Stimulated activated naive B cell treated with anti-CD40 and anti-IgM and Interleukin-4, amounts not matched to agents 10 μg/mL and 1 μg/mL and 100 μg/mL, for 72 hours (primary cell): Measurements from ENCODE around the gene WDR59.
"Not testable (repeated sequence)": the region's sequence is repeated elsewhere in the genome, so short reads cannot be mapped to it uniquely, and the experiment has no call there.

Experiments
- ATAC-seq, 2 donors: fragments of 150-1000 bp; cut with Tn5 transposase; replicated peaks; 2 replicates each; pipeline ENCODE4 v1.10.0; 2021; ENCODE audit warnings: moderate library complexity in 1 of 2
- DNase-seq: peaks from one replicate; pipeline ENCODE4 v3.0.0; 2021
- H3K27ac Mint-ChIP-seq: one replicate; pipeline ENCODE4 v1.8.0; 2022; ENCODE audit warnings: mild to moderate bottlenecking, mixed read lengths
- H3K27me3 Mint-ChIP-seq, 2 donors: one replicate each; pipeline ENCODE4 v1.8.0; 2022; ENCODE audit warnings: mixed read lengths in 2 of 2
- H3K36me3 Mint-ChIP-seq, 2 donors: one replicate each; pipeline ENCODE4 v1.8.0; 2022; ENCODE audit warnings: mixed read lengths in 2 of 2, mild to moderate bottlenecking in 1 of 2
- H3K4me1 Mint-ChIP-seq, 2 donors: one replicate each; pipeline ENCODE4 v1.8.0; 2022; ENCODE audit warnings: mixed read lengths in 2 of 2, mild to moderate bottlenecking in 1 of 2
- H3K4me3 Mint-ChIP-seq, 2 donors: one replicate each; pipeline ENCODE4 v1.8.0; 2022; ENCODE audit warnings: mild to moderate bottlenecking in 2 of 2, mixed read lengths in 2 of 2, moderate library complexity in 1 of 2
- H3K9me3 Mint-ChIP-seq, 2 donors: one replicate each; pipeline ENCODE4 v1.8.0; 2022; ENCODE audit warnings: mixed read lengths in 2 of 2, mild to moderate bottlenecking in 1 of 2

Gene WDR59

GRCh38 chr16:74862743-74863244 lies 122.1 kb downstream of the WDR59 start:
- peak; percentile 85 to 87 for ATAC-seq
- Mint-ChIP-seq H3K27me3 (peaks cover 6% of the 10 kb centered on the region in 2 donors), H3K4me1 (peaks cover 0 to 10% of the 10 kb centered on the region in 2 donors), H3K9me3 (no peaks in the 10 kb centered on the region), H3K36me3 (no peaks in the 10 kb centered on the region), H3K4me3 (no peak overlapping the region), H3K27ac (no peak overlapping the region)
- DNase-seq: no peak

GRCh38 chr16:74852500-74852875 lies 132.4 kb downstream of the WDR59 start:
- ATAC-seq: no peak
- no peak overlapping the region for H3K27ac Mint-ChIP-seq
- no peak for DNase-seq
- H3K36me3 Mint-ChIP-seq: no peaks in the 10 kb centered on the region
- H3K9me3 Mint-ChIP-seq: peaks cover 0 to 3% of the 10 kb centered on the region in 2 donors
- H3K4me1 Mint-ChIP-seq: no peaks in the 10 kb centered on the region
- H3K27me3 Mint-ChIP-seq: no peaks in the 10 kb centered on the region
- no peak overlapping the region for H3K4me3 Mint-ChIP-seq

- Mint-ChIP-seq H3K27ac (no peak overlapping the region), H3K9me3 (peaks cover 0 to 3% of the 10 kb centered on the region in 2 donors), H3K27me3 (no peaks in the 10 kb centered on the region), H3K36me3 (no peaks in the 10 kb centered on the region), H3K4me1 (no peaks in the 10 kb centered on the region), H3K4me3 (no peak overlapping the region)
- DNase-seq (no peak), ATAC-seq (no peak)
These were observed 134.9 kb downstream of the WDR59 start for GRCh38 chr16:74850027-74850426.

- H3K9me3 Mint-ChIP-seq: peaks cover 0 to 3% of the 10 kb centered on the region in 2 donors
- ATAC-seq: no peak
- H3K36me3 Mint-ChIP-seq: no peaks in the 10 kb centered on the region
- H3K4me3 Mint-ChIP-seq: no peak overlapping the region
- H3K27ac Mint-ChIP-seq: no peak overlapping the region
- no peaks in the 10 kb centered on the region for H3K4me1 Mint-ChIP-seq
- H3K27me3 Mint-ChIP-seq: no peaks in the 10 kb centered on the region
- no peak for DNase-seq
These were observed 137.7 kb downstream of the WDR59 start for GRCh38 chr16:74847202-74847601.

GRCh38 chr16:74846714-74847113 lies 138.2 kb downstream of the WDR59 start:
- no peak overlapping the region for H3K4me3 Mint-ChIP-seq
- H3K27ac Mint-ChIP-seq: no peak overlapping the region
- H3K27me3 Mint-ChIP-seq: no peaks in the 10 kb centered on the region
- peaks cover 0 to 3% of the 10 kb centered on the region in 2 donors for H3K9me3 Mint-ChIP-seq
- H3K4me1 Mint-ChIP-seq: no peaks in the 10 kb centered on the region
- no peak for DNase-seq
- no peak for ATAC-seq
- H3K36me3 Mint-ChIP-seq: no peaks in the 10 kb centered on the region

- no peak for ATAC-seq
- H3K4me1 Mint-ChIP-seq: no peaks in the 10 kb centered on the region
- no peaks in the 10 kb centered on the region for H3K36me3 Mint-ChIP-seq
- no peak overlapping the region for H3K27ac Mint-ChIP-seq
- no peaks in the 10 kb centered on the region for H3K27me3 Mint-ChIP-seq
- no peaks in the 10 kb centered on the region for H3K9me3 Mint-ChIP-seq
- no peak for DNase-seq
- no peak overlapping the region for H3K4me3 Mint-ChIP-seq
These were observed 140.6 kb downstream of the WDR59 start for GRCh38 chr16:74844041-74844980.

- DNase-seq, H3K36me3 Mint-ChIP-seq, H3K4me1 Mint-ChIP-seq, H3K27me3 Mint-ChIP-seq, ATAC-seq, H3K27ac Mint-ChIP-seq, H3K9me3 Mint-ChIP-seq, H3K4me3 Mint-ChIP-seq: not testable (repeated sequence)
These were observed 141.4 kb downstream of the WDR59 start for GRCh38 chr16:74843381-74844035.

GRCh38 chr16:74842413-74842812 lies 142.5 kb downstream of the WDR59 start:
- Mint-ChIP-seq H3K27ac (no peak overlapping the region), H3K4me1 (no peaks in the 10 kb centered on the region), H3K9me3 (no peaks in the 10 kb centered on the region), H3K36me3 (no peaks in the 10 kb centered on the region), H3K27me3 (no peaks in the 10 kb centered on the region), H3K4me3 (no peak overlapping the region)
- ATAC-seq (no peak), DNase-seq (no peak)

GRCh38 chr16:74841904-74842303 lies 143.0 kb downstream of the WDR59 start:
- no peak overlapping the region for H3K4me3 Mint-ChIP-seq
- H3K36me3 Mint-ChIP-seq: no peaks in the 10 kb centered on the region
- no peaks in the 10 kb centered on the region for H3K27me3 Mint-ChIP-seq
- DNase-seq (no peak), ATAC-seq (no peak)
- H3K27ac Mint-ChIP-seq: no peak overlapping the region
- no peaks in the 10 kb centered on the region for H3K9me3 Mint-ChIP-seq
- H3K4me1 Mint-ChIP-seq: no peaks in the 10 kb centered on the region

- H3K27me3 Mint-ChIP-seq: no peaks in the 10 kb centered on the region
- H3K27ac Mint-ChIP-seq: no peak overlapping the region
- H3K4me1 Mint-ChIP-seq: no peaks in the 10 kb centered on the region
- no peak overlapping the region for H3K4me3 Mint-ChIP-seq
- DNase-seq (no peak), ATAC-seq (no peak)
- no peaks in the 10 kb centered on the region for H3K36me3 Mint-ChIP-seq
- no peaks in the 10 kb centered on the region for H3K9me3 Mint-ChIP-seq
These were observed 143.5 kb downstream of the WDR59 start for GRCh38 chr16:74841469-74841868.

GRCh38 chr16:74837056-74837455 lies 147.9 kb downstream of the WDR59 start:
- no peak for DNase-seq
- H3K27me3 Mint-ChIP-seq: peaks cover 5 to 8% of the 10 kb centered on the region in 2 donors
- no peak for ATAC-seq
- no peaks in the 10 kb centered on the region for H3K36me3 Mint-ChIP-seq
- H3K4me1 Mint-ChIP-seq: no peaks in the 10 kb centered on the region
- H3K27ac Mint-ChIP-seq: no peak overlapping the region
- no peak overlapping the region for H3K4me3 Mint-ChIP-seq
- no peaks in the 10 kb centered on the region for H3K9me3 Mint-ChIP-seq

- Mint-ChIP-seq H3K27ac (no peak overlapping the region), H3K9me3 (no peaks in the 10 kb centered on the region), H3K4me3 (no peak overlapping the region), H3K27me3 (peaks cover 8 to 14% of the 10 kb centered on the region in 2 donors), H3K36me3 (no peaks in the 10 kb centered on the region), H3K4me1 (no peaks in the 10 kb centered on the region)
- DNase-seq (no peak), ATAC-seq (no peak)
These were observed 148.7 kb downstream of the WDR59 start for GRCh38 chr16:74836111-74836671.

- Mint-ChIP-seq H3K27ac (no peak overlapping the region), H3K4me3 (no peak overlapping the region), H3K27me3 (peaks cover 8 to 20% of the 10 kb centered on the region in 2 donors), H3K4me1 (no peaks in the 10 kb centered on the region), H3K36me3 (peaks cover 0 to 2% of the 10 kb centered on the region in 2 donors), H3K9me3 (peaks cover 9 to 13% of the 10 kb centered on the region in 2 donors)
- DNase-seq (no peak), ATAC-seq (no peak)
These were observed 152.7 kb downstream of the WDR59 start for GRCh38 chr16:74832228-74832627.

- no peaks in the 10 kb centered on the region for H3K4me1 Mint-ChIP-seq
- no peak for DNase-seq
These were observed 153.5 kb downstream of the WDR59 start for GRCh38 chr16:74831467-74831866.

More at GRCh38 chr16:74831467-74831866, 153.5 kb downstream of the WDR59 start:
- ATAC-seq: no peak
- peaks cover 0 to 2% of the 10 kb centered on the region in 2 donors for H3K36me3 Mint-ChIP-seq
- H3K27ac Mint-ChIP-seq: no peak overlapping the region
- no peak overlapping the region for H3K4me3 Mint-ChIP-seq
- H3K27me3 Mint-ChIP-seq: peaks cover 8 to 23% of the 10 kb centered on the region in 2 donors
- peaks cover 9 to 13% of the 10 kb centered on the region in 2 donors for H3K9me3 Mint-ChIP-seq
